ENCODE results near the gene PTPRA. TPM values are rescaled to one million over a fixed set of nuclear protein-coding genes. Genes with fewer than 3 reads are reported as not detected.

Gene PTPRA
- total RNA-seq, 1 donor from 2014 or later = 23.5 TPM

- TF ChIP-seq, protein P1, sequence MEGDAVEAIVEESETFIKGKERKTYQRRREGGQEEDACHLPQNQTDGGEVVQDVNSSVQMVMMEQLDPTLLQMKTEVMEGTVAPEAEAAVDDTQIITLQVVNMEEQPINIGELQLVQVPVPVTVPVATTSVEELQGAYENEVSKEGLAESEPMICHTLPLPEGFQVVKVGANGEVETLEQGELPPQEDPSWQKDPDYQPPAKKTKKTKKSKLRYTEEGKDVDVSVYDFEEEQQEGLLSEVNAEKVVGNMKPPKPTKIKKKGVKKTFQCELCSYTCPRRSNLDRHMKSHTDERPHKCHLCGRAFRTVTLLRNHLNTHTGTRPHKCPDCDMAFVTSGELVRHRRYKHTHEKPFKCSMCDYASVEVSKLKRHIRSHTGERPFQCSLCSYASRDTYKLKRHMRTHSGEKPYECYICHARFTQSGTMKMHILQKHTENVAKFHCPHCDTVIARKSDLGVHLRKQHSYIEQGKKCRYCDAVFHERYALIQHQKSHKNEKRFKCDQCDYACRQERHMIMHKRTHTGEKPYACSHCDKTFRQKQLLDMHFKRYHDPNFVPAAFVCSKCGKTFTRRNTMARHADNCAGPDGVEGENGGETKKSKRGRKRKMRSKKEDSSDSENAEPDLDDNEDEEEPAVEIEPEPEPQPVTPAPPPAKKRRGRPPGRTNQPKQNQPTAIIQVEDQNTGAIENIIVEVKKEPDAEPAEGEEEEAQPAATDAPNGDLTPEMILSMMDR (IDR thresholded peaks at IDR 0.05; ENCODE audit: borderline replicate concordance) = no peak
- H3K4me1 ChIP-seq = peaks cover 29% of the 10 kb centered on the region
- H3K27me3 ChIP-seq (ENCODE audit: low read depth) = no peaks in the 10 kb centered on the region
- no peak for DNase-seq
- intact Hi-C loops (cut with micrococcal nuclease) = no loop called here
- no peak overlapping the region for H3K27ac ChIP-seq (replicated peaks)
- H3K36me3 ChIP-seq = peaks cover 4% of the 10 kb centered on the region
- H3K9me3 ChIP-seq (replicated peaks) = no peaks in the 10 kb centered on the region
- H3K4me3 ChIP-seq = no peak overlapping the region
Observed at GRCh38 chr20:2838170-2838797, 35.0 kb upstream of the PTPRA start.

DNA sequence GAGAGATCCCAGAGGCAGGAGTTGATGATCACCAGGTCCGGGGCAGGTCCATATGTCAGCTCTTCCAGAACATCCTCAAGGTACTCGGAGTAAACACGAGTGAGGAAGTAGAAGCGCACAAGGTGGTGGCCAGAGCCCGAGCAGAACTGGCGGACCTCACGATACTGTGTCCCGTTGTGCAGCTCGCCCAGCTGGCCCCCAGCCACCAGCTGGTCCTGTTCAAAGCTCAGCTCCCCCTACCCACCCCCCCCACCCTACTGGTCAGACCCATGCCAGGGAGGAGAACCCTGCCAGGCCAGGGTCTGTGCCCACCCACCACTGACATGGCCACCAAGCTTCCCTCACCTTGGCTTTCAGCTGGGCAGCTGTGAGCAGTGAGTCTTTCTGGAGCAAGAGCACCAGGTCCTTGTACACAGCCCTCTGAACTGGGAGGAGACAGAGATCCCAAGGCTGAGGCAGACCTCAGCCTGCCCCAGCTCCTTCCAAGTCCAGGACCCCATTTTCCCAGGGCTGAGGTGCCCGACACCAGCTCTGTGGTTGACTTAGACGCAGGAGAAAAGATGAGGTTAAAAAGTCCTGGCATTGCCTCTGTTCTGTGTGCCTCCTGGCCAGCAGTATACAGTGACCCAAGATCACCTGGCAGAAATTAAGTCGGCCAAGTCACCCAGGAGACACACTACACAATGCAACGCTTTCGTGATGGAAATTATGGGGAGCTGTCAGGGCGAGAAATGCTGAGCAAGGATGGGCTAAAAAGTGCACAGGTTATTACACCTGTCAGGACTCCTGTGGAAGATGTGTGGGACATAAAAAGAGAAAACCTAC, 34.2 kb upstream of the PTPRA start:
- peak overlapping the region; percentile 95 for H3K4me3 ChIP-seq
- H3K9me3 ChIP-seq (replicated peaks) = no peaks in the 10 kb centered on the region
- TF ChIP-seq, protein P1 (IDR thresholded peaks at IDR 0.05; ENCODE audit: borderline replicate concordance) = no peak
- DNase-seq = no peak
- H3K27me3 ChIP-seq (ENCODE audit: low read depth) = no peaks in the 10 kb centered on the region
- H3K4me1 ChIP-seq = peaks cover 29% of the 10 kb centered on the region
- H3K36me3 ChIP-seq = peaks cover 4% of the 10 kb centered on the region
- H3K27ac ChIP-seq (replicated peaks) = no peak overlapping the region
- intact Hi-C loops (cut with micrococcal nuclease) = no loop called here

DNA sequence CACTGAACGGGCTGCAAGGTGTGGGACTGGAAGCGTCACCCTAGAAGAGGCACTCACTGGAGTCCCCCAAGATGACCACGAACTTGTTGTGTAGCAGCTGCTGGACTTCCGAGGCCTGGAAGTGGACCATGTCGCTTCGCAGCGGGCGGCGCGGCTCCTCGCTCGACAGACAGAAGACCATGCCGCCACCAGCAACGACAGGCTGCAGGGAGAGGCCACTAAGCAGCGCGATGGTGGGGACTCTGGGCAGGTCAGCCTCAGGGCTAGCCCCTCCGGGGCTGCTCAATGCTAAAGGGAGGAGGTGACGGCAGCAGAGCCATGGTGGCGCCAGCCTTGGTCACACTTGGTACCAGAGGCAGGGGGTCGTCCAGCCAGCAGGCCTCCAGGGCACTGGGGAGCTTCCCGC, 33.5 kb upstream of the PTPRA start:
- Histone ChIP-seq H3K4me3 (peak overlapping the region; percentile 95), H3K27ac (replicated peaks) (peak overlapping the region; percentile 95), H3K36me3 (peaks cover 4% of the 10 kb centered on the region), H3K27me3 (ENCODE audit: low read depth) (no peaks in the 10 kb centered on the region), H3K4me1 (peaks cover 29% of the 10 kb centered on the region), H3K9me3 (replicated peaks) (no peaks in the 10 kb centered on the region)
- no peak for DNase-seq
- TF ChIP-seq, protein P1 (IDR thresholded peaks at IDR 0.05; ENCODE audit: borderline replicate concordance) = no peak
- intact Hi-C loops (cut with micrococcal nuclease) = no loop called here

GRCh38 chr20:2840138-2840966, 32.9 kb upstream of the PTPRA start, which contains the start of the genes PCED1A and VPS16:
Gene PCED1A (minus strand): TSS chr20:2840655. CDS start chr20:2839912, 743 bp downstream.
Gene VPS16 (plus strand): TSS chr20:2840745. CDS start chr20:2840775, 30 bp downstream.
- Histone ChIP-seq H3K27me3 (ENCODE audit: low read depth) (no peaks in the 10 kb centered on the region), H3K4me3 (peak within 1 kb of the TSS; percentile 95), H3K36me3 (peaks cover 2% of the 10 kb centered on the region), H3K4me1 (peaks cover 29% of the 10 kb centered on the region), H3K27ac (replicated peaks) (peak within 1 kb of the TSS; percentile 95), H3K9me3 (replicated peaks) (no peaks in the 10 kb centered on the region)
- TF ChIP-seq, protein P1 (IDR thresholded peaks at IDR 0.05; ENCODE audit: borderline replicate concordance) = no peak
- intact Hi-C loops (cut with micrococcal nuclease) = no loop called here
- peak; percentile 89 for DNase-seq

- Histone ChIP-seq H3K27me3 (ENCODE audit: low read depth) (no peaks in the 10 kb centered on the region), H3K36me3 (no peaks in the 10 kb centered on the region), H3K9me3 (replicated peaks) (no peaks in the 10 kb centered on the region), H3K4me3 (peak overlapping the region; percentile 95), H3K4me1 (peaks cover 29% of the 10 kb centered on the region), H3K27ac (replicated peaks) (peak overlapping the region; percentile 95)
- TF ChIP-seq, protein P1 (IDR thresholded peaks at IDR 0.05; ENCODE audit: borderline replicate concordance) = no peak
- intact Hi-C loops (cut with micrococcal nuclease) = no loop called here
- peak; percentile 61 for DNase-seq
Observed at GRCh38 chr20:2840967-2841531, 32.2 kb upstream of the PTPRA start.
